Esophagus (tissue), 2 donors: ENCODE data around the gene ACSF3. TPM values are rescaled to one million over a fixed set of nuclear protein-coding genes. Genes with fewer than 3 reads are reported as not detected.

ENCODE experiments used
- H3K27ac ChIP-seq, 2 donors: one replicate each; pipeline ENCODE4 v1.5.1; 2013; ENCODE audit warnings: low read depth in 2 of 2, mild to moderate bottlenecking in 2 of 2, inconsistent platforms in 1 of 2, low read length in 1 of 2, moderate library complexity in 1 of 2
- H3K27me3 ChIP-seq, 2 donors: one replicate each; pipeline ENCODE4 v1.6.1; 2013; ENCODE audit warnings: low read length in 2 of 2, control low read depth in 1 of 2, mild to moderate bottlenecking in 1 of 2; ENCODE audit not compliant: insufficient read depth in 2 of 2, control insufficient read depth in 1 of 2
- H3K36me3 ChIP-seq, 2 donors: one replicate each; pipeline ENCODE4 v1.6.1; 2013; ENCODE audit warnings: low read length in 1 of 2; ENCODE audit not compliant: control insufficient read depth in 2 of 2, insufficient read depth in 2 of 2
- H3K4me1 ChIP-seq, 2 donors: one replicate each; pipeline ENCODE4 v1.6.1; 2013; ENCODE audit warnings: low read length in 1 of 2; ENCODE audit not compliant: control insufficient read depth in 2 of 2, insufficient read depth in 2 of 2
- H3K4me3 ChIP-seq, 2 donors: one replicate each; pipeline ENCODE4 v1.5.1; 2013; ENCODE audit warnings: low read length in 2 of 2, mild to moderate bottlenecking in 2 of 2, low read depth in 1 of 2, moderate library complexity in 1 of 2
- H3K9me3 ChIP-seq, 2 donors: one replicate each; pipeline ENCODE4 v1.6.1; 2013; ENCODE audit warnings: mild to moderate bottlenecking in 2 of 2, low read depth in 1 of 2, low read length in 1 of 2, moderate library complexity in 1 of 2; ENCODE audit not compliant: control insufficient read depth in 2 of 2, insufficient read depth in 1 of 2
- WGBS, 2 donors: extraction: QIAGEN DNeasy Blood & Tissue Kit; methylation state at CpG; one replicate each; pipeline ENCODE4 v1.1.7; 2013; 5-methylcytosine and 5-hydroxymethylcytosine counted together
- polyA plus RNA-seq, 2 donors: library from polyadenylated mRNA; stranded (reverse); fragments of 200-250 nt; gene quantifications; one replicate each; pipeline ENCODE4 v1.2.3, GENCODE V29; 2013
- donor health status: healthy with polysubstance abuse.
- donor health status: Bipolar disorder and iron deficiency.

Gene ACSF3
- polyA plus RNA-seq, 2 donors = 14.1 to 22.3 TPM

- no peaks in the 10 kb centered on the region for H3K27me3 ChIP-seq
- no peak overlapping the region for H3K27ac ChIP-seq
- no peak overlapping the region for H3K4me3 ChIP-seq
- H3K36me3 ChIP-seq = no peaks in the 10 kb centered on the region
- WGBS, 2 donors = 69 to 72% methylated on average over 14 of the region's 14 CpGs
- H3K9me3 ChIP-seq = no peaks in the 10 kb centered on the region
- H3K4me1 ChIP-seq = peaks cover 5 to 9% of the 10 kb centered on the region in 2 donors
Measured at GRCh38 chr16:89174877-89175276, 81.2 kb downstream of the ACSF3 start.

GRCh38 chr16:89175280-89176146 lies 81.9 kb downstream of the ACSF3 start:
- H3K27me3 ChIP-seq = no peaks in the 10 kb centered on the region
- no peaks in the 10 kb centered on the region for H3K9me3 ChIP-seq
- no peak overlapping the region for H3K27ac ChIP-seq
- 48 to 52% methylated on average over 20 of the region's 20 CpGs for WGBS, 2 donors
- no peak overlapping the region for H3K4me3 ChIP-seq
- H3K4me1 ChIP-seq = peaks cover 5 to 8% of the 10 kb centered on the region in 2 donors
- no peaks in the 10 kb centered on the region for H3K36me3 ChIP-seq

GRCh38 chr16:89176147-89176690 lies 82.6 kb downstream of the ACSF3 start:
- Histone ChIP-seq H3K4me1 (peaks cover 2% of the 10 kb centered on the region in 2 donors), H3K36me3 (no peaks in the 10 kb centered on the region), H3K4me3 (no peak overlapping the region), H3K27ac (no peak overlapping the region), H3K27me3 (no peaks in the 10 kb centered on the region), H3K9me3 (no peaks in the 10 kb centered on the region)
- WGBS, 2 donors = 70 to 75% methylated on average over 25 to 27 of the region's 27 CpGs

GRCh38 chr16:89176717-89177116 lies 83.1 kb downstream of the ACSF3 start:
- Histone ChIP-seq H3K9me3 (no peaks in the 10 kb centered on the region), H3K4me3 (no peak overlapping the region), H3K4me1 (peaks cover under 1 to 1% of the 10 kb centered on the region in 2 donors), H3K27ac (no peak overlapping the region), H3K36me3 (no peaks in the 10 kb centered on the region), H3K27me3 (no peaks in the 10 kb centered on the region)
- 84 to 87% methylated on average over 9 of the region's 9 CpGs for WGBS, 2 donors

- Histone ChIP-seq H3K9me3 (no peaks in the 10 kb centered on the region), H3K4me1 (no peaks in the 10 kb centered on the region), H3K4me3 (no peak overlapping the region), H3K36me3 (no peaks in the 10 kb centered on the region), H3K27ac (no peak overlapping the region), H3K27me3 (no peaks in the 10 kb centered on the region)
- 69 to 73% methylated on average over 12 of the region's 12 CpGs for WGBS, 2 donors
Measured at GRCh38 chr16:89177501-89177900, 83.8 kb downstream of the ACSF3 start.

- Histone ChIP-seq H3K27me3 (no peaks in the 10 kb centered on the region), H3K4me1 (peaks cover 0 to 2% of the 10 kb centered on the region in 2 donors)
Measured at GRCh38 chr16:89178453-89179147, 84.9 kb downstream of the ACSF3 start.

GRCh38 chr16:89179148-89179484 lies 85.5 kb downstream of the ACSF3 start:
- no peak overlapping the region for H3K27ac ChIP-seq
- H3K36me3 ChIP-seq = no peaks in the 10 kb centered on the region
- H3K4me1 ChIP-seq = peaks cover 0 to 2% of the 10 kb centered on the region in 2 donors
- no peaks in the 10 kb centered on the region for H3K27me3 ChIP-seq
- H3K9me3 ChIP-seq = no peaks in the 10 kb centered on the region
- H3K4me3 ChIP-seq = no peak overlapping the region
- WGBS, 2 donors = 77 to 83% methylated on average over 19 of the region's 19 CpGs

More at GRCh38 chr16:89178453-89179147, 84.9 kb downstream of the ACSF3 start:
- no peak overlapping the region for H3K4me3 ChIP-seq
- no peaks in the 10 kb centered on the region for H3K9me3 ChIP-seq
- 66% methylated on average over 24 of the region's 24 CpGs for WGBS, 2 donors
- no peak overlapping the region for H3K27ac ChIP-seq
- no peaks in the 10 kb centered on the region for H3K36me3 ChIP-seq

GRCh38 chr16:89179656-89180315 lies 86.1 kb downstream of the ACSF3 start:
- Histone ChIP-seq H3K27ac (no peak overlapping the region), H3K4me3 (no peak overlapping the region), H3K27me3 (no peaks in the 10 kb centered on the region), H3K4me1 (peaks cover 0 to 2% of the 10 kb centered on the region in 2 donors), H3K9me3 (no peaks in the 10 kb centered on the region), H3K36me3 (no peaks in the 10 kb centered on the region)
- 75 to 85% methylated on average over 25 of the region's 25 CpGs for WGBS, 2 donors

- WGBS, 2 donors = 35 to 36% methylated on average over 13 of the region's 13 CpGs
- H3K4me3 ChIP-seq = no peak overlapping the region
- H3K27ac ChIP-seq = no peak overlapping the region
- H3K27me3 ChIP-seq = no peaks in the 10 kb centered on the region
- no peaks in the 10 kb centered on the region for H3K9me3 ChIP-seq
- H3K36me3 ChIP-seq = no peaks in the 10 kb centered on the region
- peaks cover 0 to 2% of the 10 kb centered on the region in 2 donors for H3K4me1 ChIP-seq
Measured at GRCh38 chr16:89183463-89183862, 89.8 kb downstream of the ACSF3 start.
